ENCODE results near the gene F13A1. TPM values are rescaled to one million over a fixed set of nuclear protein-coding genes. Genes with fewer than 3 reads are reported as not detected.

F13A1 gene
- total and polyA plus RNA-seq, 9 donors = 26.0 to 64.9 (median 48.6) TPM

- Histone ChIP-seq H3K9me3 (replicated peaks; ENCODE audit: control insufficient read depth, low read depth, low read length) (no peaks in the 10 kb centered on the region), H3K36me3 (ENCODE audit: control insufficient read depth, insufficient read depth, low read length) (no peaks in the 10 kb centered on the region), H3K4me1 (ENCODE audit: control insufficient read depth, insufficient read depth, low read length) (peaks cover 2% of the 10 kb centered on the region), H3K27me3 (ENCODE audit: control insufficient read depth, insufficient read depth, low read length) (no peaks in the 10 kb centered on the region), H3K4me3 (ENCODE audit: low read length) (no peak overlapping the region), H3K27ac (ENCODE audit: low read length) (no peak overlapping the region)
- 100% methylated on average over 1 of the region's 6 CpGs for WGBS (ENCODE audit: insufficient coverage)
- DNase-seq = no peak
Observed at GRCh38 chr6:6352772-6353171, 32.3 kb upstream of the F13A1 start.

- Histone ChIP-seq H3K27me3 (ENCODE audit: control insufficient read depth, insufficient read depth, low read length) (no peaks in the 10 kb centered on the region), H3K9me3 (replicated peaks; ENCODE audit: control insufficient read depth, low read depth, low read length) (no peaks in the 10 kb centered on the region), H3K27ac (ENCODE audit: low read length) (no peak overlapping the region), H3K4me3 (ENCODE audit: low read length) (no peak overlapping the region), H3K36me3 (ENCODE audit: control insufficient read depth, insufficient read depth, low read length) (no peaks in the 10 kb centered on the region), H3K4me1 (ENCODE audit: control insufficient read depth, insufficient read depth, low read length) (no peaks in the 10 kb centered on the region)
- DNase-seq = no peak
- WGBS (ENCODE audit: insufficient coverage) = 66% methylated on average over 3 of the region's 6 CpGs
Observed at GRCh38 chr6:6351511-6352025, 31.1 kb upstream of the F13A1 start.

GRCh38 chr6:6350696-6351095, 30.2 kb upstream of the F13A1 start:
- 91% methylated on average over 4 of the region's 4 CpGs for WGBS (ENCODE audit: insufficient coverage)

GRCh38 chr6:6348256-6348655, 27.8 kb upstream of the F13A1 start:
- no peaks in the 10 kb centered on the region for H3K9me3 ChIP-seq (replicated peaks; ENCODE audit: control insufficient read depth, low read depth, low read length)
- no peak for DNase-seq
- no peaks in the 10 kb centered on the region for H3K36me3 ChIP-seq (ENCODE audit: control insufficient read depth, insufficient read depth, low read length)
- H3K4me3 ChIP-seq (ENCODE audit: low read length) = no peak overlapping the region
- H3K27ac ChIP-seq (ENCODE audit: low read length) = no peak overlapping the region
- H3K4me1 ChIP-seq (ENCODE audit: control insufficient read depth, insufficient read depth, low read length) = no peaks in the 10 kb centered on the region
- WGBS (ENCODE audit: insufficient coverage) = no CpG with 5 or more reads among the region's 5 CpGs
- H3K27me3 ChIP-seq (ENCODE audit: control insufficient read depth, insufficient read depth, low read length) = no peaks in the 10 kb centered on the region

More at GRCh38 chr6:6350696-6351095, 30.2 kb upstream of the F13A1 start:
- DNase-seq = no peak
- no peaks in the 10 kb centered on the region for H3K9me3 ChIP-seq (replicated peaks; ENCODE audit: control insufficient read depth, low read depth, low read length)
- H3K4me1 ChIP-seq (ENCODE audit: control insufficient read depth, insufficient read depth, low read length) = no peaks in the 10 kb centered on the region
- no peak overlapping the region for H3K4me3 ChIP-seq (ENCODE audit: low read length)
- H3K36me3 ChIP-seq (ENCODE audit: control insufficient read depth, insufficient read depth, low read length) = no peaks in the 10 kb centered on the region
- H3K27ac ChIP-seq (ENCODE audit: low read length) = no peak overlapping the region
- no peaks in the 10 kb centered on the region for H3K27me3 ChIP-seq (ENCODE audit: control insufficient read depth, insufficient read depth, low read length)

- DNase-seq = no peak
- H3K4me3 ChIP-seq (ENCODE audit: low read length) = no peak overlapping the region
Observed at GRCh38 chr6:6346427-6347023, 26.1 kb upstream of the F13A1 start.

GRCh38 chr6:6333501-6333900, 13.0 kb upstream of the F13A1 start:
- peak; percentile 36 for DNase-seq
- 83% methylated on average over 1 of the region's 1 CpG for WGBS (ENCODE audit: insufficient coverage)
- H3K27ac ChIP-seq (ENCODE audit: low read length) = peak overlapping the region; percentile 13

More at GRCh38 chr6:6346427-6347023, 26.1 kb upstream of the F13A1 start:
- Histone ChIP-seq H3K9me3 (replicated peaks; ENCODE audit: control insufficient read depth, low read depth, low read length) (no peaks in the 10 kb centered on the region), H3K27ac (ENCODE audit: low read length) (no peak overlapping the region), H3K27me3 (ENCODE audit: control insufficient read depth, insufficient read depth, low read length) (no peaks in the 10 kb centered on the region), H3K36me3 (ENCODE audit: control insufficient read depth, insufficient read depth, low read length) (no peaks in the 10 kb centered on the region), H3K4me1 (ENCODE audit: control insufficient read depth, insufficient read depth, low read length) (no peaks in the 10 kb centered on the region)
- WGBS (ENCODE audit: insufficient coverage) = no CpG with 5 or more reads among the region's 3 CpGs

GRCh38 chr6:6332811-6333244, 12.4 kb upstream of the F13A1 start:
- H3K9me3 ChIP-seq (replicated peaks; ENCODE audit: control insufficient read depth, low read depth, low read length) = no peaks in the 10 kb centered on the region
- H3K36me3 ChIP-seq (ENCODE audit: control insufficient read depth, insufficient read depth, low read length) = no peaks in the 10 kb centered on the region
- peaks cover 16% of the 10 kb centered on the region for H3K4me1 ChIP-seq (ENCODE audit: control insufficient read depth, insufficient read depth, low read length)
- no peak overlapping the region for H3K4me3 ChIP-seq (ENCODE audit: low read length)
- WGBS (ENCODE audit: insufficient coverage) = no CpG with 5 or more reads among the region's 3 CpGs
- no peak for DNase-seq
- H3K27me3 ChIP-seq (ENCODE audit: control insufficient read depth, insufficient read depth, low read length) = no peaks in the 10 kb centered on the region
- peak overlapping the region; percentile 74 for H3K27ac ChIP-seq (ENCODE audit: low read length)

More at GRCh38 chr6:6333501-6333900, 13.0 kb upstream of the F13A1 start:
- Histone ChIP-seq H3K36me3 (ENCODE audit: control insufficient read depth, insufficient read depth, low read length) (no peaks in the 10 kb centered on the region), H3K27me3 (ENCODE audit: control insufficient read depth, insufficient read depth, low read length) (no peaks in the 10 kb centered on the region), H3K4me3 (ENCODE audit: low read length) (no peak overlapping the region), H3K9me3 (replicated peaks; ENCODE audit: control insufficient read depth, low read depth, low read length) (no peaks in the 10 kb centered on the region), H3K4me1 (ENCODE audit: control insufficient read depth, insufficient read depth, low read length) (peaks cover 16% of the 10 kb centered on the region)

- Histone ChIP-seq H3K9me3 (replicated peaks; ENCODE audit: control insufficient read depth, low read depth, low read length) (no peaks in the 10 kb centered on the region), H3K27ac (ENCODE audit: low read length) (peak overlapping the region; percentile 74), H3K36me3 (ENCODE audit: control insufficient read depth, insufficient read depth, low read length) (no peaks in the 10 kb centered on the region), H3K4me3 (ENCODE audit: low read length) (no peak overlapping the region), H3K4me1 (ENCODE audit: control insufficient read depth, insufficient read depth, low read length) (peaks cover 16% of the 10 kb centered on the region), H3K27me3 (ENCODE audit: control insufficient read depth, insufficient read depth, low read length) (no peaks in the 10 kb centered on the region)
- peak; percentile 54 for DNase-seq
- WGBS (ENCODE audit: insufficient coverage) = 33% methylated on average over 1 of the region's 6 CpGs
Observed at GRCh38 chr6:6331946-6332601, 11.6 kb upstream of the F13A1 start.

- no peaks in the 10 kb centered on the region for H3K9me3 ChIP-seq (replicated peaks; ENCODE audit: control insufficient read depth, low read depth, low read length)
- H3K27me3 ChIP-seq (ENCODE audit: control insufficient read depth, insufficient read depth, low read length) = no peaks in the 10 kb centered on the region
- no peaks in the 10 kb centered on the region for H3K36me3 ChIP-seq (ENCODE audit: control insufficient read depth, insufficient read depth, low read length)
- peak; percentile 49 for DNase-seq
- H3K27ac ChIP-seq (ENCODE audit: low read length) = peak overlapping the region; percentile 74
- 10% methylated on average over 3 of the region's 6 CpGs for WGBS (ENCODE audit: insufficient coverage)
- peaks cover 16% of the 10 kb centered on the region for H3K4me1 ChIP-seq (ENCODE audit: control insufficient read depth, insufficient read depth, low read length)
- no peak overlapping the region for H3K4me3 ChIP-seq (ENCODE audit: low read length)
Observed at GRCh38 chr6:6331393-6331792, 10.9 kb upstream of the F13A1 start.

- Histone ChIP-seq H3K36me3 (ENCODE audit: control insufficient read depth, insufficient read depth, low read length) (no peaks in the 10 kb centered on the region), H3K27me3 (ENCODE audit: control insufficient read depth, insufficient read depth, low read length) (no peaks in the 10 kb centered on the region), H3K4me3 (ENCODE audit: low read length) (no peak overlapping the region), H3K9me3 (replicated peaks; ENCODE audit: control insufficient read depth, low read depth, low read length) (no peaks in the 10 kb centered on the region), H3K4me1 (ENCODE audit: control insufficient read depth, insufficient read depth, low read length) (peaks cover 16% of the 10 kb centered on the region), H3K27ac (ENCODE audit: low read length) (no peak overlapping the region)
- DNase-seq = no peak
- WGBS (ENCODE audit: insufficient coverage) = 100% methylated on average over 1 of the region's 1 CpG
Observed at GRCh38 chr6:6330407-6330806, 9.9 kb upstream of the F13A1 start.
